IPS-NIHi7 (cell line): ENCODE results near the gene ZNF492.
"Not testable (repeated sequence)": the region's sequence is repeated elsewhere in the genome, so short reads cannot be mapped to it uniquely, and the experiment has no call there.

Experiments used
- DNase-seq: peaks from one replicate; pipeline ENCODE4 v3.0.0; 2012; ENCODE audit warnings: mixed read lengths; ENCODE audit errors: extremely low spot score

Gene ZNF492

DNA sequence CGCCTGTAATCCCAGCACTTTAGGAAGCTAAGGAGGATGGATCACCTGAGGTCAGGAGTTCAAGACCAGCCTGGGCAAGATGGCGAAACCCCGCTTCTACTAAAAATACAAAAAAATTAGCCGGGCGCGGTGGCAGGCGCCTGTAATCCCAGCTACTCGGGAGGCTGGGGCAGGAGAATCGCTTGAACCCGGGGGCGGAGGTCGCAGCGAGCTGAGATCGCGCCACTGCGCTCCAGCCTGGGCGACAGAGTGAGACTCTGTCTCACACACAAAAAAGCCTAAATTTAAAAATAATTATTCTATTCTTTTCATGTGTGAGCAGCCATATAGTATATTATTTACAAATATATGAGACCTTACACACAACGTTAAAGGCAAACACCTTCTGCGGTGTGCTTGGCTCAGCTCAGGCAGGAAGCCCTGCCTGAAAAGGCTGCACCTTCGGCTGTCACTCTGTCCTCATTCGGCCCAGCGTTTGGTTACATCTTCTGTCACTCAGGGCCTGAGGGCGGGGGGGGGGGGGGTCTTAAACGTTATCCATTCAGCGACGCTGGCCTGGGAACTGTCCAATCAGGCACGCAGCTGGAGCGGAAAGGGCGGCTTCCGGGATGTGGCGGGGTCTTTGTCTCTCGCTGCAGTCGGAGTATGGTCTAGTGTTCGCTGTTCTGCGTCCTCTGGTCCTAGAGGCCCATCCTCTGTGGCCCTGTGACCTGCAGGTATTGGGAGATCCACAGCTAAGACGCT is at the start of gene ZNF492:
Gene ZNF492, plus strand, starts transcription at position 619 of the 744 bp plus-strand sequence. CDS start 19,076 bp downstream, outside the sequence.
- DNase-seq, result not testable (repeated sequence)

DNA sequence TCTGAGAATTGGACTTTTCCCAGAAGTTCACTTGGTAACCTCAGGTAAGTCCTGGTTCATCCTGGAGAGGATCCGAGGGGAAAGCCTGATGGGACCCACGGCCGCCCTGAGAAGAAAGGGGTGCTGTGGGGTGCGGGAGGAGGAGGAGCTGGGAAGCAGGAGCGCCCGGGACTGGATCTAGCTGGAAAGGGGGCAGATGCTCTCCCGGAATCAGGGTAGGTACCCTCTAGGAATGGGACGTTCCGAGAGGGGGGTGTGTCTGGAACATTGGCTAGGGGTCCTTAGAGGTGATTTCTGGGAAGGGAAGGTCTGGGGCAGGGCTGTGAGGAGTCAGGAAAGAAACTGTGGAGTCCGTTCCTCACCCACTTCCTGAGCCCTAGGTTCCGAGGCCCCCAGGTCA is 38.7 kb upstream of the ZNF492 start:
- no peak for DNase-seq

DNA sequence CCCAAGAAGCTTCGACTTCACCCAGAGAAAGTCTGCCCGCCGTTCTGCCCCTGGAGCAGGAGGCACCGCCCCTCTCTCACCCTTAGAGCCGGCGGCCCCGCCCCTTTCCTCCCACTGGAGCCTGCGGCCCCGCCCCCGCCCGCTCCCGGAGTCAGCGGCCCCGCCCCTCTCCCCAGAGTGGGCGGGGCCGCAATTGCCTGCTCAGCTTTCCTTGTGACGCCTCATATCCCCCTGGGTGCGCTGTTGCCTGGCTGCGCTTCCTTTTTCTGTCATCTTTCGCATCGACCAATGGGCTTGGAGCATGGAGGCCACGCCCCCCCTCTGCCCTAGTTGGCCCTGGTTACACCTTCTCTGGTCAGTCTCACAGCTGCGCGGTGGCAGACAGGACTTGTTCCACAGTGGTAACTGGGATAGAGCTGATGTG is 38.2 kb upstream of the ZNF492 start:
- no peak for DNase-seq

DNA sequence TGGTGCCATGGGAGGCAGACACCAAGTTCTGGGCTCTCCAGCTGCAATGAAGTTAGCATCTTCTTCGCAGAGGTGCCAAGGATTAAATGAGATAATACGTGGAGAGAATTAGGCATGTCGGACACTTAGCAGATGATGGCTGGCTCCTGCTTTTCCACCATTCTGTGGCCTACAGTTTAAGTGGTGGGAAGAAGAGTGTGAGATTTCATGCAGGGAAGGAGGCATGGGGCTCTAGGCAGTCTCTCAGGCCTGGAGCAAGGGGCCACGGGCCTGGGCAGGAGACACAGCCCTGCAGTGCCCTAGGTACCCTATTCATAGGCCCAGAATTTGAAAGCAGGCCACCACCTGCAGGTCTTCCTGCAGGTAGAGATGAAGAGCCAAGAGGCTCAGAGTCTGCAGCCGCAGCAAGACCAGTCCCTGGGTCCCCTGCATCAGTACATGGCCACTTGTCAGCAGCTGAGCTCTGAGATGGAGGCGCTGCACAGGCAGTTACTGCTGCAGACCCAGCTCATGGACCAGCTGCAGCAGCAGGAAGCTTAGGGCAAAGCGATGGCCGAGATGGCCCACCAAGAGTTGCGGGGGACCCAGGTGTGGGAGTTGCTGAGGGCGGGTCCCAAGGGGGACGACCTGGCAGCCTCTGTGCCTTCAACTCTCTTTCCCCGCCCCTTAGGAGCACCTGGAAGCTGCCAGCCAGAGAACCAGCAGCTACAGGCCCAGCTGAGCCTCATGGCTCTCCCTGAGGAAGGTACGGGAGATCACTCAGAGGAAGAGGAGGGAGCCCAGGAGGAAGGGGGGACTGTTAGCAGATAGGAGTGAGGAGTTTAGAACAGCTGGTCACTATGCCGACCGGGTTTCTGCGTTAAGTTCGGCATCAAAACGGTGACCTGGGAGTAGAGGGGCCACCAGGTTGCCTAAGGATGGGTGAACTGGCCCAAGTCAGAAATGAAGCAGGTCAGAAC is 33.2 kb upstream of the ZNF492 start:
- DNase-seq, result no peak

DNA sequence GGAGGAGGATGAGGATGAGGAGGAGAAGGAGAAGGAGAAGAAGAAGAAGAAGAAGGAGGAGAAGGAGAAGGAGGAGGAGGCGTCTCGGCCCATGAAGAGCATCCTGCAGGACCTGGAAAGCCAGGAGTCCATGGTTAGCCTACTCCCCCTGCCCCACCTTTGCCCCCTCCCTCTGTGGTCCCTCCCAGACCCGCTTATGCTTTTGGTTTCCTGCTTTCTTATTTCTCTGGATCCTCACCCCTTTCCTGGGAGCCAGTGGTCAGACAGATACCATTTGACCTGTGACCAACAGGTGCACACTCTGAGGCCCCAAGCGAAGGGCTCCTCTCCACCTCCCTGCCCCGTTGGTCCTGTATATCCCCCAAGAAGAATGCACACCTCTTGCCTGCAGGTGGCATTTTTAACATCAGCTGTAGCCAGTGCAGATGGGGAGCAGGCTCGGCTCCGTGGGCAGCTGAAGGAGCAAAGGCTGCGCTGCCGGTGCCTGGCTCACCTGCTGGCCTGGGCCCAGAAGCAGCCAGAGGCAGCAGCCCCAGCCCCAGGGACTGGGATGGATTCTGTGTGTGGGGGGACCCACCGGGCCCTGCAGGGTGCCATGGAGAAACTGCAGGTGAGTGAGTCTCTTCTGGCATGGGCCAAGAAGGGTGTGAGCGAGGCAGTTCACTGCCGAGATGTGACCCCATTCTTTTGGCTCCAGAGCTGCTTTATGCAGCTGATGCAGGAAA is 32.1 kb upstream of the ZNF492 start:
- no peak for DNase-seq

DNA sequence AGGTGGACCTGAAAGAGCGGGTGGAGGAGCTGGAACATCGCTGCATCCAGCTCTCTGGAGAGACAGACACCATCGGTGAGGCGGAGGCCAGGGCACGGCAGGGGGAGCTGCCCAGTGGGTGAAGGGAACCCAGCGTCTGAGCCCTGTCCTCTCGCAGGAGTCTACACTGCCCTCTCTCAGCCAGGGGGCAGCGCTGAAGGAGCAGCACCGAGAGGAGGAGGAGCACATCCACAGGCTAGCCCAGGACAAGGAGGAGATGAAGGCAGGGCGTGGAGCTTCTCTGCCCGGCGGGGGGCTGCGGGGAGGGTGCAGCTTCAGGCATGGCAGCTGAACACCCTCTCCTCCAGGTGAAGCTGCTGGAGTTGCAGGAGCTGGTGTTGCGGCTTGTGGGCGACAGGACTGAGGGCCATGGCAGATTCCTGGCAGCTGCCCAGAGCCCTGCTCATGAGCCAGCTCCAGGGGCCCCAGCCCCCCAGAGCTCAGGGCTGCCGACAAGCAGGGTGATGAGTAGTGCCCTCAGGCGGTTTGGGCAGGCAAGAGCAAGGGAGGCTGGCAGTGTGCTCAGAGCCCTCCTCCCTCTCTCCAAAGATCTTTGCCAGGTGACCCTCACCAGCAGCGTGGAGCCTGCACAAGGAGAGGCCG is 31.4 kb upstream of the ZNF492 start:
- no peak for DNase-seq

DNA sequence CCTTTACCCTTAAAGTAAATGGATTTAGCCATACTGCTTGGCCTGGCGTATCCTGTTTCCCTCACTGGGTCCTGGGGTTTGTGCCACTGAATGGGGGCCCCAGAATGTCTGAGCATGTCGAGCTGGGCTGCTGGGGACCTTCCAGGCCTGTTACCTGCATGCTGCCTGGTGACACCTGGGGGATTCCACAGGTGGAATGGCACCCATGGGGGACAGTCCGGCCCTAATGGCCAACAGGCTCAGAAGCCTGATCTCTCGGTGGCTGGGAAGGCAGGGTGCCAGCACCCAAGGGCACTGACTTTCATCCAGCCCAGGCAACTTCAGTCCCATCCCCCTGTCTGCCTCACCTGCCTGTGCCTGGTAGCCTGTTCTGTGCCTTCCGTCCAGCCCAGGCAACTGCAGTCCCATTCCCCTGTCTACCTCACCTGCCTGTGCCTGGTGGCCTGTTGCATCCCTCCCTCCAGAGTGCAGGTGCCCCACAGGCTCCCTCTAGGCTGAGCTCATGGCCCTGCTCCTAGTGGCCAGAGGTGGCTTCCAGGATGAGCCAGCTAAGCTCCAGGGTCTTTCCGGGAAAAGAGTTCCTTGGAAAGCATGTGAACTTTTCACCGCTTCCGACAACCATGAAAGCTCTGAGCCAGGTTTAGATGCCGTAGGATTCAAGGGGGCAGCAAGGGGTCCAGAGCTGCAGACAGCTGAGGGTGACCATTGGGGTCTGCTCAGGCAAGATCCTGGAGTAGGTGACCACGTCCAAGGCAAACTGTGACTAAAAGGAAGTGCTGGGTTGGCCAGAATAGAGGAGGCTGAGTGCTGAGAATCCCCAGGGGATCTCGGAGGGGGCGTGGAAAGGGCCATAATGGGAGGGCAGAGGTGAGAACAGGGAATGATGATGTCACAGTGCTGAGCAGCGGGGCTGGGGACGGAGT is 30.3 kb upstream of the ZNF492 start:
- no peak for DNase-seq

DNA sequence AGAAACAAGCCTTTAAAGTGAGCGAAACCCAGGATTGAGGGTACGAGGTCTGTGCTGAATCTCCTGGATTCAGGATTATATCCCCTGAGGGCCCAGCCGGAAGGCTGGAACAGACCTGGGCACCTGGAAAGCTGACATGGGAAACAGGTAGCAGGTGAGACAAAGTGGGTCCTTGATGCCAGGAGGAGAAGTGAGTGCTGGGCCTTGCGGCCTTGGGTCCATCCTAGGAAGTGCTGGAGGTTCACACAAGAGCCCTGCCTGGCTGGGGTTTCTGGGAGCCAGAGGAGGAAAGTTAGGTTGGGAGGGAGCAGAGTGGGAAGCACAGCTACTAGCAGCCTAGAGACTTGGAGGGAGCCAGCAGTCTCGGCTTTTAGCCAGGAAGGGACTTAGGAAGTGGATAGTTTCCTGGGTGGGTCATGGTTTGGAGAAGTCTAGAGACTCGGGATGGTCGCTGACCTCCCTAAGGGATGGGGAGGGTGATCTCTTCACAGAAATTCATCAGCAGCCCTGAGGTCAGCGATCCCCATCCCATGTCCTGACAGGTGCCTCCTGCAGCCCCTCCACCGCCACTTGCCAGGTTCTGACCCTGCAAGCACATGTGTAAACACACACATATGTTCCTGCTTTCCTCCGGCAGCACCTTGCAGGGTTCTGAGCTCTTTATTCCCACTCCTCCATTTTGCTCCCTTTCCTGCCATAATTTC is 29.4 kb upstream of the ZNF492 start:
- DNase-seq, result no peak

DNA sequence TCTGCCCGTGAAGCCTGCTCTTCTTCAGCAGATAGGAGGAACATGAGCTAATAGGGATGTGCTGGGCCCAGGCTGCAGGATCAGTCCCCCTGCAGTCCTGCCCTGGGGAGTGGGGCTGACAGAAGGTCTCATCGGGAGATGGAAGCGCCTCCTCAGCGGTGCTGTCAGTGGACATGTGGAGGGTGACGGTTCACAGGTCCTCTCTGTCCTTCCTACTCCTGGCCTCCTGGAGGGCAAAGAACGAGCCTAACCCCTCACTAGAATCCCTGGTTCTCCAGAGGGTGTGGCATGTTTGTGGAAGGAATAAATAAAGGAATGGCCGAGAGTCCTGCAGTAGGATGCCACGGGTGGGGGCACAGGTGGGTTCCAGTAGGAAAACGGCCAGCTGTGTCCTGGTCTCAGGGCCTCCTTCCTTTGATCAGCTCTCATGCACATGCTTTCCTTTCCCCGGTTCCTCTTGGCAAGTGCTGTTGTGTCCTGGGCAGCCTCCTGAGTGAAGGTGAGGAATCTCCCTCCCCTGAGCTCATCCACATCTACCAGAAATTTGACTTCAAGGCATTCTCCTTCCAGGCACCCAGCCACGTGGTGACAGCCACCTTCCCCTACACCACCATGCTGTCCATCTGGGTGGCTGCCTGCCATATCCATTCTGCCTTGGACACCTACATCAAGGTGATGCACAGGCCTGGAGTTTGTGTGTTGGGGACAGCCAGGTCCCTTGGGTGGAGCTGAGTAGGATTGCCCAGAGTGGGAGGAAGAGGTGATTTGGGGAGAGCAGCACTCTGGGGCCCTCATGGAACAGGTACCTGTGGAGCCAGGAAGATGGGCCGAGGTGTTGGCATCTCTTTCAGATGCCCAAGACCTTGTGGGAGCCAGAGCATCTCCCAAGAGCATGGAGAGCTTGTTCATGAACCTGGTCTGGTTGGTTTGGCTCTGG is 28.6 kb upstream of the ZNF492 start:
- DNase-seq, result no peak

DNA sequence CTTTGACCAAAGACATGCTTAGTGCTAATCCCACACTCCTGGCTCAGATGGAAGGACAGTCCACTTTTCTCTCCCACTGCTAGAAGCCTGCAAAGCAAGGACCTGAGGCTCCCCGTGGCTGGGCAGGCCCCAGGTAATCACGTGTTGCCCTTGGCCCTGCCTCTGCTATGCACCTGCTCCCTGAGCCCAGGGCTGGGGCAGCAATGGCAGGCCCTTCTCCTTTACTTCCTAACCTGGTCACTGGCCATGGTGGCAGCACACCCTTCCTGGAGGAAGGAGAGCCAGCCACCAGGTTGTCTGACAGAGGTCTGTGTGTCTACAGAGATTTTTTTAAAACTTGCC is 27.9 kb upstream of the ZNF492 start:
- DNase-seq, result no peak

DNA sequence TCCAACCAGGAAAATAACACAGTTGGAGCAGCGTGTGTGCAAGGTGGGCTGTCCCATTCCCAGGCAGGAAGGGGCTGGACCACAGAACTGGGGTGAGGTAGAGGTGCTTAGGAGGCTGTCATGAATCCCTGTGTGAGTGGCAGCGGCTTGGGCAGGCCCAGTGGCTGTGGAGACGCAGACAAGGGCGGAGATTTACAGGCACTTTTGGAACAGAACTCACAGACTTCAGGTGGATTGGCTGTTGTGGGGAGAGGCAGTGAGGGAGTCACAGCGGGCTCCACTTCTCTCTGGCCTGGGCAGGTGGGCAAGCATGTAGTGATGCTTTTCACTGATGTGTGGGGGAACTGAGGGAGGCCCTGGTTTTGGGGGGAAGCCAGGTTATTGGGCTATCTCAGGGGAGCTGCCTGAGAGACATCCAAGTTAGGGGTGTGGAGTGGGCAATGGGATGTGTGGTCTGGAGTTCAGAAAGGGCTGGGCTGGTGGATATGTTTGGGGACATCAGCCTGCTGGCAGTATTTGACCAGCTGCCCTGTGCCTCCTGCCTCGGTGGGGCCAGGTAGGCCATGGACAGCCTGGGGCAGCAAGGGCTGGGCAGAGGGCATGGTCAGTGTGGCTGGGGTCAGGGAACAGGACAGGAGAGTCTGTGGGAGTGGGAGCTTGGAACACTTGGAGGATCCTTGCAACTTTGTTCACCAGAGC is 27.0 kb upstream of the ZNF492 start:
- DNase-seq, result no peak

DNA sequence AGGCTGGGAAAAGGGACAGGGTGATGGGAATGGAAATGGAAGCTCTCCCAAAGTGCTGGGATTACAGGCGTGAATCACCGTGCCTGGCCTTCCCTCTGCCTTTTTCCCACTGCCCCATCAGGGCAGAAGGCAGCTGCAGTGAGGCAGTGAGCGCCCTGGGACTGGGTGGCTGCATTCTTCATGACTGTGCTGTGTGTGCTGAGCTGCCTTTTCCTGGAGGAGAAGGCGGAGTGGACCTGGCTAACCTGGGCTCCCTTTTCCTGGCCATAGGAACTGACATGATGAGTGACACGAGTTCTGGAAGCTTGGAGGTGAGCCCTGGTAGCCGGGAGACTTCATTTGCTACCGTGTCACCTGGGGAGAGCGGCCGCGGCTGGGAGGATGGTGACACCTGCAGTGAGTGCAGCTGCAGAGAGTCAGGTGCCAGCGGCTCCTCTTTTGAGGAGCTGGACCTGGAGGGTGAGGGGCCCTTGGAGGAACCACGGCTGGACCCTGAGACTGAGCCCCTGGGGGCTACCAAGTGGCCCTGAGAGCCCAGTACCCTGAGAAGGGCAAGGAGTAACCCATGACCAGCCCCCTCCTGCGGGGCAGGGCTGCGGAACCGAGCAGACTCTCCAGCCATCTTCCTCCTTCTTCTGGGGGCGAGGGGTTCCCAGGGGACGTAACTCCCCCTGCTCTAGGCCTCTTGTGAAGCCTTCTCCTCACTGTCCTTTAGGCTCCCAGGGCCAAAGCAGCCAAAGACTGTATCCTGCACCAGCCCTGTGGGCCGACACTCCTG is 26.3 kb upstream of the ZNF492 start:
- no peak for DNase-seq

DNA sequence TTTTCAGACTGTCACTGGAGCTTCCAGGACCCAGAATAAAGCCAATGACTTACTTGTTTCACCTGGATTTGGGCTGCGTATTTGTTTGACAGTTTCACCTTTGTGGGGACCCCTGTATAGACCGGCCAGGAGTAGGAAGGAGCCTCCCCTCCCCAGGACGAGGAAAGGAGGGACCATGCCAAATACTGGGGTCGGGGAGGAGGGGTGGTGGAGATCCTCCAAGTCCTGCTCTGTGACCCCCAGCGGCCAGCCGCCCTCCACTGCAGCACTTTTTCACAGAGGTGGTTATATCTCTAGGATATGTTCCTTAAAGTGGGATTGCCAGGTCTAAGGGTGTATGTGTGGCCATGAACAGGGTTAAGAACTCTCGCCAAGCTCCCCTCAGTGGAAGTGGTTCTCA is 25.7 kb upstream of the ZNF492 start:
- DNase-seq, result no peak

DNA sequence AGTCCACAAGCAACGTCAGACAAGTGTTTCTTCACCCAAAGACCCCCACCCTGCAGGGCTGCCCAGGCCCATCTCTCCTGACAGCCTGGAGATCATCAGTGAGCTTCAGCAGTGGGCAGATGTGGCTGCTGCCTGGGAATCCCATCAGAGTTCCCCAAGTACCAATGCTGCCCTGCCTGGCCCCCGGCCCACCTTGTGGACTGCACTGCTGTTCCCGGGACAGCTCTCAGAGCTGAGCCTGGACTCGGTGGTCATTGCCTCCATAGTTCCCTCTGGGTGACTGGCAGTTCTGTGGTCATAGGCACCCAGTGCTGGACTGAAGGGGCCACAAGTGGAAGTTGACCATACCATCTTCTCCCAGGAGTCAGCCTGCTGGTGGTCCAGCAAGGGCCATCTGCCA is 24.5 kb upstream of the ZNF492 start:
- no peak for DNase-seq

DNA sequence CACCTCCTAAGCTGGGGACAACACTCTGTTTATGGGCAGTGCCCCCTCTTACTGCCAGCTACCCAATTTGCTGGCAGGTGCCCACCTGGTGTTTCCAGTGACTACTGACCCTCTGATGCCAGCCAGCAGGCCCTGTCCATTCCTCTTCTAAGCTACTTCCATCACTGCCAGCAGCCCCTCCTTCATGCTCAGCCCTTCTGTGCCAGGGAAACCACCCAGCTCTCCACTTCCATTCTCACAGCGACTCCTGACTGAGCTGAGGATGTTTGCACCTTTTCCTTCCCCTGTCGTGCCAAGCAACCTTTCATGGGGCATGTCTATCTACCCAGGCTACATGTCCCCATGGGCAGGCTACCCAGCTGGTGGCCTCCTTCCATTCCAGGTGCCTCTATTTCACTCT is 24.0 kb upstream of the ZNF492 start:
- DNase-seq, result no peak

DNA sequence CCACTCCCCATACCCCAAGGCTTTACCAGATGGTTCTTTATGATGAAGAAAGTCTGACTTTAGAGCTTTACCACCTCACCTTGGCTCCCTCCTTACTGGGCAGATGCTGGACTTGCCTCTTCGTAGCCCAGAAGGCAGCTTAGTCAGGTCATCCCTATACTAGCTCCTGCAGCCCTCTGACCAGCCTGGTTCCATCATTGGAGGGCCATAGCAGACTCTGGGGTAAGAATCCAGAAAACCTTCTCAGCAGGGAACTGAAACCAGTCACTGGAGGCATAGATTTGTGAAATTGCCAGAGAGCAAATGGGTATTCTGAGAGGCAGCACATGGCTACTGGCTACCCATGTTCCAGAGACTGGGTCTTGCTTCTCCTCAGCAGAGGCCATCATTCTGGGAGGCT is 21.8 kb upstream of the ZNF492 start:
- DNase-seq, result no peak

DNA sequence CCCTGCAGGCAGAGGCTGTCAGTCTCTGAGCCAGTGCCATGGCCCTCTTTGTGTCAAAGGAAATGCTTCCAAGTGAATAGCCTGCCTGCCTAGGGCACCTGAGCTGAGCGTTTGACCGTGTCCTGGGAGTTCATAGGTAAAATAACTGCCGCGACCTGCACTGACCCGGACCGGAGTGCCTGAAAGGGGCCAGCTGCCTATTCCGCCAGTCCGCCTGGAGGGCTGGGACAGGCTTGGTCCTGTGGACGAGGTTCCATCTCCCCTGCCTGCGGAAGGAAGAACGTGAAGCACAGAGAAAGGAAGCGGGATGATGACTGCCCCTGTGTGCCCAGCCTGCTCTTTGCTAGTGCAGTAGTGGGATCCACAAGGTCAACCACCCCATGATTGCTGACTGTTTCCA is 17.5 kb upstream of the ZNF492 start:
- no peak for DNase-seq

DNA sequence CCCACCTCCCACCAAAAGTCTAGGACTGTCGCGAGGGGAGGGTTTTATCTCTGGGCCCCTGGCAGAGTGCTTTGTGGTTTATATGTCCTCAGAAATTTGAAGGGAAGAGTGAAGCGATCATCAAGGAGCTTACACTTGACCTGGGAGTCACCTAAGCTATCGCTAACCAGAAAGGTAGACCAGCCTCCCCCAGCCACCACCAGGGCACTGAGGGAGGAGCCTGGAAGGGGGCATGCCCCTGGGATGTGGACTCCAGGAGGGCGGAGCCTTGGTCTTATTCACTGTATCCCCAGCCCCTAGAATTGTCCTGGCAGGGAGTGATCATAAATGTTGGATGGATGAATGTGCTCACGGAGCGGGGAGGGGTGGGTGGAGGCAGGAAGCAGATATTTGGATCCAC is 16.9 kb upstream of the ZNF492 start:
- not testable (repeated sequence) for DNase-seq
